T-helper 2 cell (primary cell): ENCODE data around the gene HPCAL4.
A peak's percentile ranks its signal among the peaks of the same experiment; 100 is the strongest.

ENCODE experiments used
- DNase-seq, 5 experiments: peaks; one replicate each; pipeline versions ENCODE4 v3.0.0 to v3.0.0-alpha.2; 2012 to 2022

Gene HPCAL4

GRCh38 chr1:39673215-39673614 is 18.0 kb downstream of the HPCAL4 start:
- DNase-seq = no peak

GRCh38 chr1:39672551-39672947 is 18.7 kb downstream of the HPCAL4 start:
- no peak for DNase-seq

GRCh38 chr1:39671793-39672550 is 19.3 kb downstream of the HPCAL4 start, which contains the start of gene NT5C1A:
Gene NT5C1A, minus strand, starts transcription at chr1:39672107. Its CDS starts 69 bp downstream, at chr1:39672038.
- DNase-seq = peak in 1 of 5 experiments; percentile 45

GRCh38 chr1:39671433-39671792 is 19.8 kb downstream of the HPCAL4 start:
- DNase-seq = no peak

- no peak for DNase-seq
Observed at GRCh38 chr1:39670689-39671088, 20.5 kb downstream of the HPCAL4 start.

GRCh38 chr1:39668894-39669293 is 22.3 kb downstream of the HPCAL4 start:
- DNase-seq = no peak

GRCh38 chr1:39668111-39668510 is 23.1 kb downstream of the HPCAL4 start:
- no peak for DNase-seq

GRCh38 chr1:39666772-39667171 is 24.5 kb downstream of the HPCAL4 start:
- peak in 1 of 5 experiments; percentile 75 for DNase-seq

- DNase-seq = no peak
Observed at GRCh38 chr1:39663559-39663958, 27.7 kb downstream of the HPCAL4 start.

GRCh38 chr1:39662861-39663260 is 28.4 kb downstream of the HPCAL4 start:
- DNase-seq = no peak

- DNase-seq = no peak
Observed at GRCh38 chr1:39659538-39659937, 31.7 kb downstream of the HPCAL4 start.

- DNase-seq = no peak
Observed at GRCh38 chr1:39659110-39659509, 32.1 kb downstream of the HPCAL4 start.

- DNase-seq = peak; percentile 19 to 74 (median 41)
Observed at GRCh38 chr1:39657923-39658485, 33.2 kb downstream of the HPCAL4 start.

- DNase-seq = no peak
Observed at GRCh38 chr1:39657402-39657801, 33.8 kb downstream of the HPCAL4 start.

GRCh38 chr1:39656391-39656790 is 34.8 kb downstream of the HPCAL4 start:
- DNase-seq = no peak

GRCh38 chr1:39655578-39656268 is 35.5 kb downstream of the HPCAL4 start:
- no peak for DNase-seq

GRCh38 chr1:39654291-39654690 is 36.9 kb downstream of the HPCAL4 start:
- no peak for DNase-seq

- DNase-seq = peak; percentile 37 to 79 (median 58)
Observed at GRCh38 chr1:39653546-39654031, 37.6 kb downstream of the HPCAL4 start.

- no peak for DNase-seq
Observed at GRCh38 chr1:39652554-39652953, 38.7 kb downstream of the HPCAL4 start.

- no peak for DNase-seq
Observed at GRCh38 chr1:39652105-39652504, 39.1 kb downstream of the HPCAL4 start.

- no peak for DNase-seq
Observed at GRCh38 chr1:39650431-39650830, 40.8 kb downstream of the HPCAL4 start.

GRCh38 chr1:39649636-39650185 is 41.5 kb downstream of the HPCAL4 start:
- DNase-seq = no peak

GRCh38 chr1:39648496-39648895 is 42.7 kb downstream of the HPCAL4 start:
- no peak for DNase-seq
